Mesodermal cell (in vitro differentiated cells): Measurements from ENCODE around the gene RXRA.

Source experiments
- H3K27ac ChIP-seq: 2 replicates; pipeline ENCODE4 v1.7.0; 2013; ENCODE audit warnings: mild to moderate bottlenecking, low read depth, low read length, moderate library complexity; ENCODE audit not compliant: severe bottlenecking
- H3K36me3 ChIP-seq: 2 replicates; pipeline ENCODE4 v1.7.1; 2013; ENCODE audit warnings: mild to moderate bottlenecking, low read length, moderate library complexity; ENCODE audit not compliant: control insufficient read depth, insufficient read depth
- H3K4me1 ChIP-seq: one replicate; pipeline ENCODE4 v1.7.1; 2013; ENCODE audit warnings: mild to moderate bottlenecking, low read length; ENCODE audit not compliant: insufficient read depth, control insufficient read depth, poor library complexity, severe bottlenecking
- H3K4me3 ChIP-seq: 2 replicates; pipeline ENCODE4 v1.7.0; 2013; ENCODE audit warnings: low read length, control low read depth, mild to moderate bottlenecking; ENCODE audit not compliant: insufficient read depth, poor library complexity, severe bottlenecking; ENCODE audit errors: extremely low read depth
- H3K9me3 ChIP-seq: 2 replicates; pipeline ENCODE4 v1.7.1; 2013; ENCODE audit warnings: mild to moderate bottlenecking, low read length, moderate library complexity; ENCODE audit not compliant: control insufficient read depth
- WGBS, 2 experiments: methylation state at CpG; one replicate each; pipeline ENCODE4 v1.1.5; 2013; ENCODE audit warnings: missing lambda C conversion rate in 2 of 2; ENCODE audit not compliant: insufficient coverage in 2 of 2; 5-methylcytosine and 5-hydroxymethylcytosine counted together

The RXRA gene

GRCh38 chr9:134459164-134459563, 132.9 kb downstream of the RXRA start:
- Histone ChIP-seq H3K9me3 (peaks cover 4% of the 10 kb centered on the region), H3K36me3 (no peaks in the 10 kb centered on the region), H3K27ac (no peak overlapping the region), H3K4me3 (no peak overlapping the region), H3K4me1 (peaks cover 45% of the 10 kb centered on the region)
- WGBS, 2 experiments = 89 to 91% methylated on average over 6 to 8 of the region's 9 CpGs

- peaks cover 4% of the 10 kb centered on the region for H3K9me3 ChIP-seq
- no peaks in the 10 kb centered on the region for H3K36me3 ChIP-seq
- 89 to 94% methylated on average over 9 to 10 of the region's 10 CpGs for WGBS, 2 experiments
Measured at GRCh38 chr9:134459573-134459972, 133.3 kb downstream of the RXRA start.

GRCh38 chr9:134460206-134460605, 134.0 kb downstream of the RXRA start:
- H3K36me3 ChIP-seq = no peaks in the 10 kb centered on the region
- WGBS, 2 experiments = 95 to 97% methylated on average over 12 of the region's 12 CpGs
- no peak overlapping the region for H3K27ac ChIP-seq
- peaks cover 4% of the 10 kb centered on the region for H3K9me3 ChIP-seq
- peaks cover 36% of the 10 kb centered on the region for H3K4me1 ChIP-seq
- H3K4me3 ChIP-seq = no peak overlapping the region

More at GRCh38 chr9:134459573-134459972, 133.3 kb downstream of the RXRA start:
- Histone ChIP-seq H3K4me1 (peaks cover 41% of the 10 kb centered on the region), H3K27ac (no peak overlapping the region), H3K4me3 (no peak overlapping the region)

- H3K27ac ChIP-seq = no peak overlapping the region
- peaks cover 4% of the 10 kb centered on the region for H3K9me3 ChIP-seq
- no peaks in the 10 kb centered on the region for H3K36me3 ChIP-seq
- peaks cover 32% of the 10 kb centered on the region for H3K4me1 ChIP-seq
- 80 to 93% methylated on average over 4 to 5 of the region's 5 CpGs for whole genome bisulfite sequencing, 2 experiments
- no peak overlapping the region for H3K4me3 ChIP-seq
Measured at GRCh38 chr9:134460896-134461295, 134.6 kb downstream of the RXRA start.

GRCh38 chr9:134461426-134461982, 135.2 kb downstream of the RXRA start:
- Histone ChIP-seq H3K4me3 (no peak overlapping the region), H3K9me3 (peaks cover 4% of the 10 kb centered on the region), H3K27ac (no peak overlapping the region), H3K4me1 (peaks cover 26% of the 10 kb centered on the region), H3K36me3 (no peaks in the 10 kb centered on the region)
- 90 to 92% methylated on average over 7 to 8 of the region's 8 CpGs for WGBS, 2 experiments

GRCh38 chr9:134462318-134462717, 136.1 kb downstream of the RXRA start:
- WGBS, 2 experiments = 86 to 92% methylated on average over 11 to 12 of the region's 13 CpGs

GRCh38 chr9:134463280-134463679, 137.0 kb downstream of the RXRA start:
- Histone ChIP-seq H3K27ac (no peak overlapping the region), H3K4me3 (no peak overlapping the region), H3K36me3 (no peaks in the 10 kb centered on the region), H3K4me1 (peaks cover 12% of the 10 kb centered on the region), H3K9me3 (peaks cover 4% of the 10 kb centered on the region)
- 85 to 90% methylated on average over 7 of the region's 7 CpGs for WGBS, 2 experiments

More at GRCh38 chr9:134462318-134462717, 136.1 kb downstream of the RXRA start:
- Histone ChIP-seq H3K9me3 (peaks cover 4% of the 10 kb centered on the region), H3K4me1 (peaks cover 21% of the 10 kb centered on the region), H3K27ac (no peak overlapping the region), H3K4me3 (no peak overlapping the region), H3K36me3 (no peaks in the 10 kb centered on the region)

GRCh38 chr9:134466869-134467616, 140.8 kb downstream of the RXRA start:
- Histone ChIP-seq H3K9me3 (no peaks in the 10 kb centered on the region), H3K36me3 (no peaks in the 10 kb centered on the region), H3K4me3 (no peak overlapping the region), H3K4me1 (peaks cover 7% of the 10 kb centered on the region), H3K27ac (no peak overlapping the region)
- WGBS, 2 experiments = 67 to 80% methylated on average over 12 to 14 of the region's 20 CpGs

- Histone ChIP-seq H3K27ac (no peak overlapping the region), H3K4me1 (peaks cover 7% of the 10 kb centered on the region), H3K4me3 (no peak overlapping the region), H3K36me3 (no peaks in the 10 kb centered on the region), H3K9me3 (no peaks in the 10 kb centered on the region)
- 86 to 93% methylated on average over 7 to 9 of the region's 9 CpGs for whole genome bisulfite sequencing, 2 experiments
Measured at GRCh38 chr9:134468358-134468757, 142.1 kb downstream of the RXRA start.

- Histone ChIP-seq H3K4me1 (peaks cover 7% of the 10 kb centered on the region), H3K36me3 (no peaks in the 10 kb centered on the region), H3K9me3 (no peaks in the 10 kb centered on the region), H3K27ac (no peak overlapping the region), H3K4me3 (no peak overlapping the region)
- WGBS, 2 experiments = 79 to 84% methylated on average over 17 to 20 of the region's 22 CpGs
Measured at GRCh38 chr9:134469041-134469875, 143.0 kb downstream of the RXRA start.
